GM12872 (cell line): ENCODE data around the gene HOXC13.

Source experiments
- CTCF ChIP-seq: IDR thresholded peaks from 3 replicates; pipeline ENCODE4 v1.5.1; 2011; ENCODE audit warnings: low read depth, mild to moderate bottlenecking, low read length, moderate library complexity; ENCODE audit not compliant: insufficient read depth

HOXC13 gene

GRCh38 chr12:53995378-53996239 is 57.0 kb downstream of the HOXC13 start:
- no peak for TF ChIP-seq CTCF
